ENCODE data around the gene CYP8B1. TPM values are rescaled to one million over a fixed set of nuclear protein-coding genes. Genes with fewer than 3 reads are reported as not detected.

Gene CYP8B1
- total and polyA plus RNA-seq, 2 experiments from 2014 or later = not detected

GRCh38 chr3:42886294-42886822, 10.7 kb upstream of the CYP8B1 start:
- 0 out of 2 replicates have a peak, but pooled peaks cover 3% of the 10 kb centered on the region for H3F3A ChIP-seq (replicated peaks; ENCODE audit: low read depth)
- H3K27ac ChIP-seq (ENCODE audit: low read depth) = no peak overlapping the region
- H3K79me2 ChIP-seq (replicated peaks; ENCODE audit: insufficient read depth) = no peaks in the 10 kb centered on the region
- DNase-seq (ENCODE audit: low spot score) (no peak), ATAC-seq (no peak)
- TF ChIP-seq ETS1 (IDR thresholded peaks at IDR 0.05) = no peak
- TF ChIP-seq NANOG (IDR thresholded peaks at IDR 0.05; ENCODE audit: borderline replicate concordance) = no peak
- no peak for TF ChIP-seq ZNF114 (CRISPR knock-in tag; IDR thresholded peaks at IDR 0.05)
- no peak for TF ChIP-seq EZH2 (IDR thresholded peaks at IDR 0.05; ENCODE audit: low read depth, unreplicated experiment)
- TF ChIP-seq CREB1 (CRISPR knock-in tag; IDR thresholded peaks at IDR 0.05; ENCODE audit: low read depth) = no peak
- no peak for TF ChIP-seq ZNF462 (CRISPR knock-in tag; IDR thresholded peaks at IDR 0.05)
- TF ChIP-seq ZNF331 (CRISPR knock-in tag; IDR thresholded peaks at IDR 0.05; ENCODE audit: low read depth) = no peak
- TF ChIP-seq POLR2AphosphoS5 (IDR thresholded peaks at IDR 0.05; ENCODE audit: low read depth) = no peak
- TF ChIP-seq CTCF (conservative IDR thresholded peaks at IDR 0.05; ENCODE audit: low read depth in 2 of 2) = no peak
- TF ChIP-seq REST (IDR thresholded peaks at IDR 0.05; ENCODE audit: unreplicated experiment) = no peak
- no peak for TF ChIP-seq STAT1 (IDR thresholded peaks at IDR 0.05; ENCODE audit: unreplicated experiment)
- no peak for TF ChIP-seq JUNB (IDR thresholded peaks at IDR 0.05; ENCODE audit: unreplicated experiment)
- TF ChIP-seq EZH2phosphoT487 (IDR thresholded peaks at IDR 0.05; ENCODE audit: unreplicated experiment) = no peak
- H3K4me2 ChIP-seq = no peak overlapping the region
- Mint-ChIP-seq H3K27me3 (ENCODE audit: insufficient read depth, low read depth, poor library complexity) (no peaks in the 10 kb centered on the region), H3K4me1 (peaks cover 40% of the 10 kb centered on the region), H3K27ac (no peak overlapping the region), H3K9me3 (no peaks in the 10 kb centered on the region), H3K4me3 (no peak overlapping the region), H3K36me3 (ENCODE audit: low read depth) (no peaks in the 10 kb centered on the region; the same call in 2 of the 3 replicates)
- H3K27me3 ChIP-seq (ENCODE audit: insufficient read depth) = no peaks in the 10 kb centered on the region
- H3K4me3 ChIP-seq = no peak overlapping the region
- H3K4me1 ChIP-seq (ENCODE audit: insufficient read depth) = peaks cover 18% of the 10 kb centered on the region
- no peak overlapping the region for H2AFZ ChIP-seq
- H3K36me3 ChIP-seq (ENCODE audit: insufficient read depth) = no peaks in the 10 kb centered on the region
- H4K20me1 ChIP-seq (replicated peaks; ENCODE audit: insufficient read depth) = no peaks in the 10 kb centered on the region
- no peaks in the 10 kb centered on the region; the same call in none of the 2 replicates for H3K9me2 ChIP-seq (ENCODE audit: insufficient read depth)

Data from GM23338 (cell line).